Activated CD8-positive, alpha-beta T cell treated with anti-CD3 and anti-CD28 coated beads, Interleukin-2, amount 10 ng/mL, durations not matched to agents 7 days and 5 days (primary cell): ENCODE data around the gene DNAJA3. TPM values are rescaled to one million over a fixed set of nuclear protein-coding genes. Genes with fewer than 3 reads are reported as not detected.

Experiments
- ATAC-seq: fragments of 150-1000 bp; cut with Tn5 transposase; one replicate; pipeline ENCODE4 v1.10.0; 2021; ENCODE audit warnings: moderate library complexity
- CTCF ChIA-PET: fragments of 350-600 bp; sonication (Branson Sonifier 250); formaldehyde crosslinking; loops from one replicate; lab custom pipeline; 2021; ENCODE audit warnings: antibody characterized with exemption; lab: Charles Lee
- POLR2A ChIA-PET: fragments of 350-600 bp; sonication (Branson Sonifier 250); formaldehyde crosslinking; loops from one replicate; lab custom pipeline; 2021; ENCODE audit warnings: antibody characterized with exemption; lab: Charles Lee
- DNase-seq: peaks from one replicate; pipeline ENCODE4 v3.0.0-alpha.2; 2020
- H3K27ac Mint-ChIP-seq: one replicate; pipeline ENCODE4 v1.8.0; 2021; ENCODE audit warnings: mild to moderate bottlenecking, mixed read lengths
- H3K27me3 Mint-ChIP-seq: one replicate; pipeline ENCODE4 v1.8.0; 2021; ENCODE audit warnings: low read depth, mixed read lengths
- H3K36me3 Mint-ChIP-seq: one replicate; pipeline ENCODE4 v1.8.0; 2021; ENCODE audit warnings: low read depth, mixed read lengths
- H3K4me1 Mint-ChIP-seq: one replicate; pipeline ENCODE4 v1.8.0; 2021; ENCODE audit warnings: low read depth, mixed read lengths
- H3K4me3 Mint-ChIP-seq: one replicate; pipeline ENCODE4 v1.8.0; 2021; ENCODE audit warnings: mild to moderate bottlenecking, mixed read lengths
- H3K9me3 Mint-ChIP-seq: one replicate; pipeline ENCODE4 v1.8.0; 2022; ENCODE audit warnings: mixed read lengths; ENCODE audit not compliant: insufficient read depth
- total RNA-seq, 2 experiments: library from RNA; stranded (reverse); gene quantifications; one replicate each; pipeline ENCODE4 v1.2.3, GENCODE V29; 2021

Gene DNAJA3
- total RNA-seq, 2 experiments from 2014 or later, result 55.1 to 61.4 TPM

GRCh38 chr16:4382795-4383357 lies 42.8 kb upstream of the DNAJA3 start:
- POLR2A ChIA-PET, result no interaction called here
- no peak for DNase-seq
- no peak for ATAC-seq
- H3K36me3 Mint-ChIP-seq, result peaks cover 10% of the 10 kb centered on the region
- no peak overlapping the region for H3K4me3 Mint-ChIP-seq
- CTCF ChIA-PET, result no interaction called here
- no peaks in the 10 kb centered on the region for H3K27me3 Mint-ChIP-seq
- H3K4me1 Mint-ChIP-seq, result no peaks in the 10 kb centered on the region
- no peaks in the 10 kb centered on the region for H3K9me3 Mint-ChIP-seq
- H3K27ac Mint-ChIP-seq, result no peak overlapping the region

- H3K27me3 Mint-ChIP-seq, result no peaks in the 10 kb centered on the region
- H3K4me1 Mint-ChIP-seq, result no peaks in the 10 kb centered on the region
- DNase-seq (no peak), ATAC-seq (no peak)
- POLR2A ChIA-PET, result no interaction called here
- peaks cover 10% of the 10 kb centered on the region for H3K36me3 Mint-ChIP-seq
- no peaks in the 10 kb centered on the region for H3K9me3 Mint-ChIP-seq
- no peak overlapping the region for H3K27ac Mint-ChIP-seq
- H3K4me3 Mint-ChIP-seq, result no peak overlapping the region
- CTCF ChIA-PET, result no interaction called here
Measured at GRCh38 chr16:4383591-4384444, 41.9 kb upstream of the DNAJA3 start.

- ChIA-PET CTCF (no interaction called here), POLR2A (no interaction called here)
- DNase-seq, result no peak
- H3K27ac Mint-ChIP-seq, result no peak overlapping the region
- no peaks in the 10 kb centered on the region for H3K9me3 Mint-ChIP-seq
- H3K27me3 Mint-ChIP-seq, result no peaks in the 10 kb centered on the region
- H3K4me3 Mint-ChIP-seq, result no peak overlapping the region
- ATAC-seq, result no peak
- H3K4me1 Mint-ChIP-seq, result no peaks in the 10 kb centered on the region
- peaks cover 10% of the 10 kb centered on the region for H3K36me3 Mint-ChIP-seq
Measured at GRCh38 chr16:4384509-4384942, 41.1 kb upstream of the DNAJA3 start.

GRCh38 chr16:4385066-4385788 lies 40.4 kb upstream of the DNAJA3 start:
- no peak overlapping the region for H3K4me3 Mint-ChIP-seq
- ChIA-PET POLR2A (no interaction called here), CTCF (no interaction called here)
- H3K27me3 Mint-ChIP-seq, result no peaks in the 10 kb centered on the region
- H3K36me3 Mint-ChIP-seq, result peaks cover 15% of the 10 kb centered on the region
- H3K4me1 Mint-ChIP-seq, result no peaks in the 10 kb centered on the region
- no peaks in the 10 kb centered on the region for H3K9me3 Mint-ChIP-seq
- H3K27ac Mint-ChIP-seq, result no peak overlapping the region
- ATAC-seq, result no peak
- no peak for DNase-seq

- Mint-ChIP-seq H3K27ac (no peak overlapping the region), H3K27me3 (no peaks in the 10 kb centered on the region), H3K9me3 (no peaks in the 10 kb centered on the region), H3K4me3 (no peak overlapping the region), H3K36me3 (peaks cover 16% of the 10 kb centered on the region), H3K4me1 (no peaks in the 10 kb centered on the region)
- no peak for ATAC-seq
- POLR2A ChIA-PET, result no interaction called here
- CTCF ChIA-PET, result interaction anchor here (1.2 kb wide), 1 partner anchor 27 kb away, joined by 3 read pairs; no protein-coding TSS in a partner anchor
- no peak for DNase-seq
Measured at GRCh38 chr16:4385789-4386450, 39.7 kb upstream of the DNAJA3 start.

- ChIA-PET CTCF (interaction anchor here (1.2 kb wide), 1 partner anchor 27 kb away, joined by 3 read pairs; no protein-coding TSS in a partner anchor), POLR2A (no interaction called here)
- peaks cover 16% of the 10 kb centered on the region for H3K36me3 Mint-ChIP-seq
- no peak for DNase-seq
- no peak overlapping the region for H3K4me3 Mint-ChIP-seq
- H3K9me3 Mint-ChIP-seq, result no peaks in the 10 kb centered on the region
- no peaks in the 10 kb centered on the region for H3K27me3 Mint-ChIP-seq
- H3K27ac Mint-ChIP-seq, result no peak overlapping the region
- ATAC-seq, result peak; percentile 13
- no peaks in the 10 kb centered on the region for H3K4me1 Mint-ChIP-seq
Measured at GRCh38 chr16:4386451-4386805, 39.2 kb upstream of the DNAJA3 start.

- ChIA-PET CTCF (interaction anchor here (1.2 kb wide), 1 partner anchor 28 kb away, joined by 3 read pairs; no protein-coding TSS in a partner anchor), POLR2A (interaction anchor here (0.5 kb wide), 1 partner anchor 14 kb away, joined by 3 read pairs; no protein-coding TSS in a partner anchor)
- no peaks in the 10 kb centered on the region for H3K9me3 Mint-ChIP-seq
- H3K27me3 Mint-ChIP-seq, result no peaks in the 10 kb centered on the region
- H3K36me3 Mint-ChIP-seq, result peaks cover 16% of the 10 kb centered on the region
- no peak overlapping the region for H3K4me3 Mint-ChIP-seq
- no peak for DNase-seq
- H3K4me1 Mint-ChIP-seq, result no peaks in the 10 kb centered on the region
- no peak for ATAC-seq
- H3K27ac Mint-ChIP-seq, result peak overlapping the region; percentile 24
Measured at GRCh38 chr16:4386951-4387565, 38.6 kb upstream of the DNAJA3 start.

GRCh38 chr16:4387781-4388180 lies 37.9 kb upstream of the DNAJA3 start:
- Mint-ChIP-seq H3K9me3 (no peaks in the 10 kb centered on the region), H3K36me3 (peaks cover 16% of the 10 kb centered on the region), H3K27me3 (no peaks in the 10 kb centered on the region), H3K27ac (no peak overlapping the region), H3K4me1 (peaks cover 2% of the 10 kb centered on the region), H3K4me3 (no peak overlapping the region)
- DNase-seq (no peak), ATAC-seq (no peak)
- CTCF ChIA-PET, result no interaction called here
- POLR2A ChIA-PET, result no interaction called here

- Mint-ChIP-seq H3K27ac (no peak overlapping the region), H3K4me3 (no peak overlapping the region), H3K9me3 (no peaks in the 10 kb centered on the region), H3K4me1 (peaks cover 2% of the 10 kb centered on the region), H3K36me3 (peaks cover 16% of the 10 kb centered on the region), H3K27me3 (no peaks in the 10 kb centered on the region)
- ChIA-PET CTCF (no interaction called here), POLR2A (interaction anchor here (1.0 to 1.2 kb wide), 2 partner anchors 9 to 38 kb away, joined by 3 to 5 read pairs; partner anchors contain the start of gene DNAJA3)
- no peak for DNase-seq
- ATAC-seq, result no peak
Measured at GRCh38 chr16:4388271-4389021, 37.2 kb upstream of the DNAJA3 start.

- H3K27me3 Mint-ChIP-seq, result no peaks in the 10 kb centered on the region
- H3K36me3 Mint-ChIP-seq, result peaks cover 19% of the 10 kb centered on the region
- DNase-seq, result no peak
- ATAC-seq, result no peak
- no peak overlapping the region for H3K4me3 Mint-ChIP-seq
- no peak overlapping the region for H3K27ac Mint-ChIP-seq
- POLR2A ChIA-PET, result interaction anchor here (1.0 to 1.2 kb wide), 2 partner anchors 10 to 37 kb away, joined by 3 to 5 read pairs; partner anchors contain the start of gene DNAJA3
- CTCF ChIA-PET, result interaction anchor here (1.8 kb wide), 1 partner anchor 13 kb away, joined by 6 read pairs; no protein-coding TSS in a partner anchor
- H3K4me1 Mint-ChIP-seq, result peaks cover 2% of the 10 kb centered on the region
- no peaks in the 10 kb centered on the region for H3K9me3 Mint-ChIP-seq
Measured at GRCh38 chr16:4389051-4389955, 36.4 kb upstream of the DNAJA3 start.
